Measurements from ENCODE around the gene YBX2. TPM values are rescaled to one million over a fixed set of nuclear protein-coding genes. Genes with fewer than 3 reads are reported as not detected.

Gene YBX2
- total RNA-seq, 4 donors from 2014 or later, result 1.9 to 9.7 (median 4.0) TPM

GRCh38 chr17:7243453-7243729, 51.0 kb downstream of the YBX2 start:
- WGBS, result 29% methylated on average over 2 of the region's 2 CpGs

GRCh38 chr17:7242717-7243452, 51.6 kb downstream of the YBX2 start:
- Histone ChIP-seq H3K36me3 (peaks cover 44% of the 10 kb centered on the region), H3K27ac (peak overlapping the region; percentile 98), H3K27me3 (no peaks in the 10 kb centered on the region), H3K4me3 (peak overlapping the region; percentile 97), H3K4me1 (peaks cover 27% of the 10 kb centered on the region), H3K9me3 (no peaks in the 10 kb centered on the region)
- TF ChIP-seq, protein P1, sequence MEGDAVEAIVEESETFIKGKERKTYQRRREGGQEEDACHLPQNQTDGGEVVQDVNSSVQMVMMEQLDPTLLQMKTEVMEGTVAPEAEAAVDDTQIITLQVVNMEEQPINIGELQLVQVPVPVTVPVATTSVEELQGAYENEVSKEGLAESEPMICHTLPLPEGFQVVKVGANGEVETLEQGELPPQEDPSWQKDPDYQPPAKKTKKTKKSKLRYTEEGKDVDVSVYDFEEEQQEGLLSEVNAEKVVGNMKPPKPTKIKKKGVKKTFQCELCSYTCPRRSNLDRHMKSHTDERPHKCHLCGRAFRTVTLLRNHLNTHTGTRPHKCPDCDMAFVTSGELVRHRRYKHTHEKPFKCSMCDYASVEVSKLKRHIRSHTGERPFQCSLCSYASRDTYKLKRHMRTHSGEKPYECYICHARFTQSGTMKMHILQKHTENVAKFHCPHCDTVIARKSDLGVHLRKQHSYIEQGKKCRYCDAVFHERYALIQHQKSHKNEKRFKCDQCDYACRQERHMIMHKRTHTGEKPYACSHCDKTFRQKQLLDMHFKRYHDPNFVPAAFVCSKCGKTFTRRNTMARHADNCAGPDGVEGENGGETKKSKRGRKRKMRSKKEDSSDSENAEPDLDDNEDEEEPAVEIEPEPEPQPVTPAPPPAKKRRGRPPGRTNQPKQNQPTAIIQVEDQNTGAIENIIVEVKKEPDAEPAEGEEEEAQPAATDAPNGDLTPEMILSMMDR (IDR thresholded peaks at IDR 0.05), result no peak
- TF ChIP-seq POLR2AphosphoS5 (IDR thresholded peaks at IDR 0.05) (peak; percentile 7 to 98 (median 97)), POLR2A (IDR thresholded peaks at IDR 0.05) (peak in 1 of 2 donors; percentile 50), EP300 (IDR thresholded peaks at IDR 0.05) (no peak)
- under 1% methylated on average over 49 of the region's 49 CpGs for WGBS
- DNase-seq (ENCODE audit: low spot score in 2 of 2), result peak; percentile 98 to 99

More at GRCh38 chr17:7243453-7243729, 51.0 kb downstream of the YBX2 start:
- Histone ChIP-seq H3K27ac (peak overlapping the region; percentile 98), H3K4me1 (peaks cover 26% of the 10 kb centered on the region), H3K27me3 (no peaks in the 10 kb centered on the region), H3K4me3 (peak overlapping the region; percentile 97), H3K36me3 (peaks cover 44% of the 10 kb centered on the region), H3K9me3 (no peaks in the 10 kb centered on the region)
- no peak for DNase-seq (ENCODE audit: low spot score in 2 of 2)
- TF ChIP-seq, protein P1 (IDR thresholded peaks at IDR 0.05), result no peak
- TF ChIP-seq POLR2AphosphoS5 (IDR thresholded peaks at IDR 0.05) (no peak), POLR2A (IDR thresholded peaks at IDR 0.05) (no peak), EP300 (IDR thresholded peaks at IDR 0.05) (no peak)

DNA sequence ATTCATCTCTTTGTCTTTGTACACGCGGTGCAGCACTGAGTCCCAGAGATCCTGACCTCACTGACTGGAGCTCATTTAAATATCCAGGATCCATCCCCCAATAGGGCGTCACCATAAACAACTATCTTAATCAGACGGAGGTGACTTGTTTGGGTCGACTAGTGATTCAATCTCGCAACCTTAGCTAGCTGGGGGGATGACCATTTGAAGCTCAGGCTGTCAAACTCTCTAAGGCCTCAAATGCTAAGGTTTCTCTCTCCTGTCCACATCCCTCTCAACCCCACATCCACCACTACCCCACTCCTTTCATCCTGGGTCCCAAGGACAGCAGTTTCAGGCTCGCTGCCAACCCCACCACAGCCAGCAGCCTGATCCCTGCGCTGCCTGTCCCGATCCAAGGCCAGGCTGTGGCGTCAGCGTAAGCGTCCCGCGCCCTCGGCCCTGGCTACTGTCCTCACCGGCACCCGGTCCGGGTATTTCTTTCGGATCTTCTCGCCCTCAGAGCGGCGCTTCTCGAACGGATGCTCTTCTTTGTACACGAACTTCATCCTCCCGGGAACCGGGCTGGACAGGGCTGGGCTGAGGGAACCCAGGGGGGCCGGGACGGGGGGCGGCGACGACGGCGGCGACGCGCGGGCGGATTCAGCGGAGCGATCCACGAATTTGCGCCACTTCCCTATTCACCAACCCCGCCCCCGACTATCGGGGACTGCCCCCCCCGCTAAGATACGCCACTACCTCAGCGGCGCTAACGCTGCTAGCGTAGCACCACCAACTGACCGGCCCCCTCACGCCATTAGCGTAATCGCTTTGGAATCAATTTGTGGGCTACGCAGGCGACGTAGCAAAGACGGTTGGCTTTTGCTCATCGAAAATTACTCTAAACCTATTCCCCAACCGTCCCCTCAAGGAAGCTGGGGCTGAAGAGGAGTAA, 52.4 kb downstream of the YBX2 start, which contains the start of gene GABARAP:
GABARAP (minus strand) TSS at position 667 of the 934 bp plus-strand sequence; CDS start at position 548, 119 bp downstream.
- Histone ChIP-seq H3K9me3 (no peaks in the 10 kb centered on the region), H3K27ac (peak within 1 kb of the TSS; percentile 98), H3K27me3 (no peaks in the 10 kb centered on the region), H3K4me1 (peaks cover 35% of the 10 kb centered on the region), H3K4me3 (peak within 1 kb of the TSS; percentile 97), H3K36me3 (peaks cover 43% of the 10 kb centered on the region)
- TF ChIP-seq EP300 (IDR thresholded peaks at IDR 0.05), result no peak
- peak in 1 of 2 donors; percentile 74 for TF ChIP-seq POLR2A (IDR thresholded peaks at IDR 0.05)
- 0% methylated on average over 32 of the region's 62 CpGs for WGBS
- DNase-seq (ENCODE audit: low spot score in 2 of 2), result peak; percentile 97

DNA sequence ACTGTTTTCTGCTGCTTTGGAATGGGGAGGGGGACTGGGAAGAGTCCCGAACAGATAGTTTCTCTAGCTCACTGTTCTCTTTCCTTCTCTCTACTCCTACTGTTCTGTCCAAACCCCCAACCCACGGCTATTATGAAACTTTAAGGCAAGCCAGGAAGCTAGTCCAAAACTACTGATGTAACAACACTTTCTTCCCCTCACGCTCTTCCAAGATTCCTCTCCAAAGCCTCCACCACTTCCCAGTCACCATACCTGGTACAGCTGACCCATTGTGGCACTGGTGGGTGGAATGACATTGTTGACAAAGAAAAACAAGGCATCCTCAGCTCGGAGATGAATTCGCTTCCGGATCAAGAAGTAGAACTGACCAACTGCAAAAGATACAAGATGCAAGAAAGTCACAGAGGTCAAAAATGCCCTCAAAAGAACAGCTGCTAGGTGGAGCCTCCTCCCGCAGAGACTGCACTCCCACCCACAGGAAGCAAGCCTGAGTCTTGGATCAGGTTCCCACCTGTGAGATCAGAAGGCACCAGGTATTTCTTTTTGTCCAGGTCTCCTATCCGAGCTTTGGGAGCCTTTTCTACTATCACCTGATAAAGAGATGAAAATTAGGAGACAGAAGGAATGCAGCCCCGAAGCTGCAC, 53.2 kb downstream of the YBX2 start:
- Histone ChIP-seq H3K27ac (peak overlapping the region; percentile 98), H3K4me1 (peaks cover 42% of the 10 kb centered on the region), H3K27me3 (no peaks in the 10 kb centered on the region), H3K9me3 (no peaks in the 10 kb centered on the region), H3K4me3 (peak overlapping the region; percentile 97), H3K36me3 (peaks cover 35% of the 10 kb centered on the region)
- DNase-seq (ENCODE audit: low spot score in 2 of 2), result no peak
- 34% methylated on average over 9 of the region's 9 CpGs for WGBS
- TF ChIP-seq, protein P1 (IDR thresholded peaks at IDR 0.05), result no peak
- TF ChIP-seq POLR2AphosphoS5 (IDR thresholded peaks at IDR 0.05) (no peak), POLR2A (IDR thresholded peaks at IDR 0.05) (no peak), EP300 (IDR thresholded peaks at IDR 0.05) (no peak)

GRCh38 chr17:7240375-7240774, 54.1 kb downstream of the YBX2 start:
- DNase-seq (ENCODE audit: low spot score in 2 of 2), result no peak
- H3K36me3 ChIP-seq, result peaks cover 26% of the 10 kb centered on the region
- 79% methylated on average over 4 of the region's 4 CpGs for WGBS
- H3K9me3 ChIP-seq, result no peaks in the 10 kb centered on the region
- peaks cover 51% of the 10 kb centered on the region for H3K4me1 ChIP-seq
- H3K4me3 ChIP-seq, result peak overlapping the region; percentile 97
- no peaks in the 10 kb centered on the region for H3K27me3 ChIP-seq
- H3K27ac ChIP-seq, result peak overlapping the region; percentile 98
- TF ChIP-seq EP300 (IDR thresholded peaks at IDR 0.05), result no peak
- TF ChIP-seq, protein P1 (IDR thresholded peaks at IDR 0.05), result no peak

Measured in suprapubic skin (tissue), 4 donors.